GM12891 (cell line): ENCODE data around the gene KLHL26.

Experiments
- POLR2A ChIP-seq: IDR thresholded peaks from 2 replicates; pipeline ENCODE4 v1.6.1; 2011; ENCODE audit warnings: low read depth, low read length, control low read depth
- POLR2AphosphoS5 ChIP-seq: IDR thresholded peaks from 2 replicates; pipeline ENCODE4 v1.6.1; 2011; ENCODE audit warnings: low read depth, low read length, control low read depth
- SPI1 ChIP-seq: IDR thresholded peaks from 2 replicates; pipeline ENCODE4 v1.6.1; 2011; ENCODE audit warnings: low read depth, low read length, control low read depth
- TAF1 ChIP-seq: IDR thresholded peaks from 2 replicates; pipeline ENCODE4 v1.6.1; 2011; ENCODE audit warnings: low read depth, low read length, control low read depth

DNA sequence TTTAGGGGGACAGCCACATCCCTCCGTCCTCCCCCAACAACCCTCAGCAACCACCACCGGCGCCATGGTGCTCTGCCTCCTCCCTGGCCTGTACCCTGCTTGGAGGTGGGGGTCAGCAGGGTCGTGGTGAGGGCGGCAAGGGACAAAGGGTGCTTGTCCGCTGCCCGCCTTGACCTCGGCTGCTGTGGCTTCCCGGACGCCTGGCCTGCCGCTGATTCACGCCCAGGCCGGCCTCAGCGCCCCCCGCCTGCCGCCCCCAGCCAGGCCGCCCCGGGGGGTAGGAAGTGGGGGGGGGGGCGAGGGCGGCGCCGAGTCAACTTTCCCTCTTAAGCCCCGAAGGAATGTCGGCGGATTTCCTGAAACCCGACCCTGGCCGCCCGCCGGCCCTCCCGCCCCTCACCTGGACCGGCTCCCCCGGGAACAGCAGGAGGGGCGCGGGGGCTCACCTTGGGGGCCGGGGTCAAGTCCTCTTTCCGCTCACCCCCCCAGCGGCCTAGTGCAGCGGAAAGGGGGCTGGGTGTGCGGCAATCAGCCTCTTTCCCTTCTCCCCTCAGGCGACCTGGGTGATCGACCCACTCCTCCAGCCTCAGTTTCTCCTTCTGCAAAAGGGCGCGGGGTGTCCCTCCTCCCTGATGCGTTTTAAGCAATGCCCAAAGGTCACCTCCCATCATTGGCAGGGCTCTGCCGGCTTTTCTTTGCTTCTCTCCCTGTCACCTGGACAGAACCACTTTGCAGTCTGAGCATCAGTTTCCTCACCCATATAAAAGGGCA, 26.1 kb upstream of the KLHL26 start:
- TF ChIP-seq TAF1 (no peak), POLR2A (no peak), POLR2AphosphoS5 (no peak), SPI1 (no peak)
